SK-N-SH treated with all-trans-retinoic acid at 6 μM for 48 hours (cell line): ENCODE measurements around the gene STK32B.

Source experiments
- ESRRG ChIP-seq: fragments of 250-450 bp; sonication (Bioruptor Pico); IDR thresholded peaks from 2 replicates; pipeline ENCODE4 v1.6.1; 2021; ENCODE audit warnings: mild to moderate bottlenecking
- OSR1 ChIP-seq: fragments of 250-450 bp; sonication (Bioruptor Pico); IDR thresholded peaks from 2 replicates; pipeline ENCODE4 v1.8.0; 2022; ENCODE audit warnings: moderate library complexity, mild to moderate bottlenecking, inconsistent platforms
- PATZ1 ChIP-seq: fragments of 250-450 bp; sonication (Bioruptor Pico); IDR thresholded peaks from 2 replicates; pipeline ENCODE4 v1.8.0; 2020; ENCODE audit warnings: mild to moderate bottlenecking, moderate library complexity, borderline replicate concordance
- PPARA ChIP-seq: fragments of 250-450 bp; sonication (Bioruptor Pico); IDR thresholded peaks from 2 replicates; pipeline ENCODE4 v1.5.0; 2020; ENCODE audit warnings: mild to moderate bottlenecking, borderline replicate concordance
- RARB ChIP-seq: fragments of 250-450 bp; sonication (Bioruptor Pico); IDR thresholded peaks from 2 replicates; pipeline ENCODE4 v1.8.0; 2021; ENCODE audit warnings: mild to moderate bottlenecking, moderate library complexity
- ZFP30 ChIP-seq: fragments of 450-650 bp; formaldehyde crosslinking; IDR thresholded peaks from 2 replicates; pipeline ENCODE4 v1.5.0; 2022; ENCODE audit warnings: mild to moderate bottlenecking, moderate library complexity
- ZNF8 ChIP-seq: fragments of 450-650 bp; formaldehyde crosslinking; IDR thresholded peaks from 2 replicates; pipeline ENCODE4 v1.5.0; 2020; ENCODE audit warnings: mild to moderate bottlenecking, moderate library complexity

GRCh38 chr4:5455003-5455585 is 403.8 kb downstream of the STK32B start:
- no peak for TF ChIP-seq OSR1 (CRISPR knock-in tag)
- no peak for TF ChIP-seq PPARA (CRISPR knock-in tag)
- no peak for TF ChIP-seq ZNF8 (CRISPR knock-in tag)
- TF ChIP-seq PATZ1 (CRISPR knock-in tag), result no peak
- TF ChIP-seq ZFP30 (CRISPR knock-in tag), result no peak
- no peak for TF ChIP-seq ESRRG (CRISPR knock-in tag)
- TF ChIP-seq RARB (CRISPR knock-in tag), result no peak
